ENCODE measurements around the gene CHN2.
A peak's percentile ranks its signal among the peaks of the same experiment; 100 is the strongest.

Gene CHN2

GRCh38 chr7:29479301-29480200 lies 285.0 kb downstream of the CHN2 start:
- peaks cover 68% of the 10 kb centered on the region for H3K36me3 Mint-ChIP-seq (ENCODE audit: low read depth)
- H3K27ac Mint-ChIP-seq = no peak overlapping the region
- H3K9me3 Mint-ChIP-seq = no peaks in the 10 kb centered on the region
- H3K4me3 Mint-ChIP-seq = no peak overlapping the region
- H3K4me1 Mint-ChIP-seq (ENCODE audit: low read depth) = no peaks in the 10 kb centered on the region
- no peaks in the 10 kb centered on the region for H3K27me3 Mint-ChIP-seq
- intact Hi-C loops (cut with micrococcal nuclease) = no loop called here

GRCh38 chr7:29480451-29480850 lies 285.9 kb downstream of the CHN2 start:
- Mint-ChIP-seq H3K4me3 (no peak overlapping the region), H3K4me1 (ENCODE audit: low read depth) (peaks cover 5% of the 10 kb centered on the region), H3K9me3 (no peaks in the 10 kb centered on the region), H3K27me3 (no peaks in the 10 kb centered on the region), H3K36me3 (ENCODE audit: low read depth) (peaks cover 59% of the 10 kb centered on the region), H3K27ac (no peak overlapping the region)
- intact Hi-C loops (cut with micrococcal nuclease) = no loop called here

GRCh38 chr7:29480934-29481651 lies 286.5 kb downstream of the CHN2 start:
- H3K27me3 Mint-ChIP-seq = no peaks in the 10 kb centered on the region
- no peaks in the 10 kb centered on the region for H3K9me3 Mint-ChIP-seq
- peaks cover 11% of the 10 kb centered on the region for H3K4me1 Mint-ChIP-seq (ENCODE audit: low read depth)
- intact Hi-C loops (cut with micrococcal nuclease) = no loop called here
- H3K36me3 Mint-ChIP-seq (ENCODE audit: low read depth) = peaks cover 55% of the 10 kb centered on the region
- H3K27ac Mint-ChIP-seq = peak overlapping the region; percentile 16
- no peak overlapping the region for H3K4me3 Mint-ChIP-seq

- Mint-ChIP-seq H3K4me3 (no peak overlapping the region), H3K9me3 (no peaks in the 10 kb centered on the region), H3K36me3 (ENCODE audit: low read depth) (peaks cover 65% of the 10 kb centered on the region), H3K4me1 (ENCODE audit: low read depth) (peaks cover 21% of the 10 kb centered on the region), H3K27ac (no peak overlapping the region), H3K27me3 (no peaks in the 10 kb centered on the region)
- intact Hi-C loops (cut with micrococcal nuclease) = no loop called here
Observed at GRCh38 chr7:29482056-29482455, 287.5 kb downstream of the CHN2 start.

GRCh38 chr7:29483219-29484104 lies 288.9 kb downstream of the CHN2 start:
- H3K27me3 Mint-ChIP-seq = no peaks in the 10 kb centered on the region
- H3K4me1 Mint-ChIP-seq (ENCODE audit: low read depth) = peaks cover 27% of the 10 kb centered on the region
- H3K4me3 Mint-ChIP-seq = no peak overlapping the region
- H3K36me3 Mint-ChIP-seq (ENCODE audit: low read depth) = peaks cover 78% of the 10 kb centered on the region
- H3K27ac Mint-ChIP-seq = no peak overlapping the region
- H3K9me3 Mint-ChIP-seq = no peaks in the 10 kb centered on the region
- intact Hi-C loops (cut with micrococcal nuclease) = no loop called here

GRCh38 chr7:29484280-29484679 lies 289.7 kb downstream of the CHN2 start:
- Mint-ChIP-seq H3K4me1 (ENCODE audit: low read depth) (peaks cover 27% of the 10 kb centered on the region), H3K9me3 (no peaks in the 10 kb centered on the region), H3K4me3 (no peak overlapping the region), H3K27ac (no peak overlapping the region), H3K27me3 (no peaks in the 10 kb centered on the region), H3K36me3 (ENCODE audit: low read depth) (peaks cover 79% of the 10 kb centered on the region)
- intact Hi-C loops (cut with micrococcal nuclease) = no loop called here

- Mint-ChIP-seq H3K36me3 (ENCODE audit: low read depth) (peaks cover 77% of the 10 kb centered on the region), H3K27me3 (no peaks in the 10 kb centered on the region), H3K4me3 (no peak overlapping the region), H3K27ac (peak overlapping the region; percentile 62), H3K4me1 (ENCODE audit: low read depth) (peaks cover 27% of the 10 kb centered on the region), H3K9me3 (no peaks in the 10 kb centered on the region)
- intact Hi-C loops (cut with micrococcal nuclease) = no loop called here
Observed at GRCh38 chr7:29485339-29486190, 291.0 kb downstream of the CHN2 start.

GRCh38 chr7:29486191-29486700 lies 291.7 kb downstream of the CHN2 start:
- Mint-ChIP-seq H3K27ac (peak overlapping the region; percentile 62), H3K4me3 (no peak overlapping the region), H3K36me3 (ENCODE audit: low read depth) (peaks cover 70% of the 10 kb centered on the region), H3K9me3 (no peaks in the 10 kb centered on the region), H3K27me3 (no peaks in the 10 kb centered on the region), H3K4me1 (ENCODE audit: low read depth) (peaks cover 27% of the 10 kb centered on the region)
- intact Hi-C loops (cut with micrococcal nuclease) = no loop called here

GRCh38 chr7:29487424-29487823 lies 292.8 kb downstream of the CHN2 start:
- H3K27ac Mint-ChIP-seq = no peak overlapping the region
- peaks cover 58% of the 10 kb centered on the region for H3K36me3 Mint-ChIP-seq (ENCODE audit: low read depth)
- no peaks in the 10 kb centered on the region for H3K27me3 Mint-ChIP-seq
- no peaks in the 10 kb centered on the region for H3K9me3 Mint-ChIP-seq
- no peak overlapping the region for H3K4me3 Mint-ChIP-seq
- H3K4me1 Mint-ChIP-seq (ENCODE audit: low read depth) = peaks cover 27% of the 10 kb centered on the region
- intact Hi-C loops (cut with micrococcal nuclease) = no loop called here

GRCh38 chr7:29488203-29488970 lies 293.8 kb downstream of the CHN2 start:
- H3K4me1 Mint-ChIP-seq (ENCODE audit: low read depth) = peaks cover 27% of the 10 kb centered on the region
- H3K27me3 Mint-ChIP-seq = no peaks in the 10 kb centered on the region
- H3K9me3 Mint-ChIP-seq = no peaks in the 10 kb centered on the region
- intact Hi-C loops (cut with micrococcal nuclease) = no loop called here
- H3K27ac Mint-ChIP-seq = no peak overlapping the region
- H3K4me3 Mint-ChIP-seq = no peak overlapping the region
- peaks cover 52% of the 10 kb centered on the region for H3K36me3 Mint-ChIP-seq (ENCODE audit: low read depth)

GRCh38 chr7:29488977-29489376 lies 294.4 kb downstream of the CHN2 start:
- Mint-ChIP-seq H3K4me3 (no peak overlapping the region), H3K9me3 (no peaks in the 10 kb centered on the region), H3K4me1 (ENCODE audit: low read depth) (peaks cover 27% of the 10 kb centered on the region), H3K27ac (no peak overlapping the region), H3K27me3 (no peaks in the 10 kb centered on the region), H3K36me3 (ENCODE audit: low read depth) (peaks cover 46% of the 10 kb centered on the region)
- intact Hi-C loops (cut with micrococcal nuclease) = no loop called here

- Mint-ChIP-seq H3K9me3 (no peaks in the 10 kb centered on the region), H3K27me3 (no peaks in the 10 kb centered on the region), H3K36me3 (ENCODE audit: low read depth) (peaks cover 41% of the 10 kb centered on the region), H3K4me3 (no peak overlapping the region), H3K4me1 (ENCODE audit: low read depth) (peaks cover 25% of the 10 kb centered on the region), H3K27ac (no peak overlapping the region)
- intact Hi-C loops (cut with micrococcal nuclease) = no loop called here
Observed at GRCh38 chr7:29490094-29490607, 295.6 kb downstream of the CHN2 start.
